Loucy (cell line): Measurements from ENCODE around the gene ELMOD2.

Source experiments
- H2AFZ ChIP-seq: fragments of 200-600 bp; sonication (generic); 2 replicates; pipeline ENCODE4 v1.6.0; 2016; ENCODE audit warnings: antibody characterized with exemption, mild to moderate bottlenecking, low read length, moderate library complexity
- H3F3A ChIP-seq: fragments of 200-600 bp; 2 replicates; pipeline ENCODE4 v1.6.0; 2016; ENCODE audit warnings: antibody characterized with exemption, low read depth, mild to moderate bottlenecking
- H3K27me3 ChIP-seq: fragments of 200-600 bp; sonication (generic); 2 replicates; pipeline ENCODE4 v1.6.1; 2014; ENCODE audit warnings: low read length, mild to moderate bottlenecking; ENCODE audit not compliant: insufficient read depth, poor library complexity, severe bottlenecking
- H3K36me3 ChIP-seq: fragments of 200-600 bp; sonication (generic); 2 replicates; pipeline ENCODE4 v1.6.1; 2016; ENCODE audit warnings: low read length; ENCODE audit not compliant: insufficient read depth
- H3K4me1 ChIP-seq: fragments of 200-600 bp; sonication (generic); 2 replicates; pipeline ENCODE4 v1.5.1; 2014; ENCODE audit warnings: low read length, mild to moderate bottlenecking; ENCODE audit not compliant: insufficient read depth, poor library complexity, severe bottlenecking
- H3K4me2 ChIP-seq: fragments of 200-600 bp; sonication (generic); 2 replicates; pipeline ENCODE4 v1.6.0; 2014; ENCODE audit warnings: antibody characterized with exemption, low read length, low read depth, mild to moderate bottlenecking; ENCODE audit not compliant: poor library complexity, severe bottlenecking
- H3K4me3 ChIP-seq: fragments of 200-600 bp; sonication (generic); 2 replicates; pipeline ENCODE4 v1.5.1; 2014; ENCODE audit warnings: low read length, mild to moderate bottlenecking, mixed read lengths; ENCODE audit not compliant: poor library complexity, severe bottlenecking
- H3K79me2 ChIP-seq: fragments of 200-600 bp; sonication (generic); 2 replicates; pipeline ENCODE4 v1.6.1; 2014; ENCODE audit warnings: low read length; ENCODE audit not compliant: insufficient read depth
- H3K9ac ChIP-seq: fragments of 200-600 bp; sonication (generic); 2 replicates; pipeline ENCODE4 v1.6.0; 2014; ENCODE audit warnings: mild to moderate bottlenecking, low read depth, low read length, moderate library complexity; ENCODE audit not compliant: poor library complexity, severe bottlenecking
- H3K9me2 ChIP-seq: fragments of 200-600 bp; sonication (generic); replicated peaks from 2 replicates; pipeline ENCODE4 v1.6.1; 2016; ENCODE audit warnings: low read depth, low read length, mixed read lengths
- H3K9me3 ChIP-seq: fragments of 200-600 bp; sonication (generic); 2 replicates; pipeline ENCODE4 v1.6.1; 2014; ENCODE audit warnings: mild to moderate bottlenecking, antibody characterized with exemption, low read length, low read depth; ENCODE audit not compliant: insufficient read depth
- H4K20me1 ChIP-seq: fragments of 200-600 bp; sonication (generic); 2 replicates; pipeline ENCODE4 v1.6.0; 2014; ENCODE audit warnings: antibody characterized with exemption, low read length, mild to moderate bottlenecking; ENCODE audit not compliant: insufficient read depth, poor library complexity, severe bottlenecking
- EZH2phosphoT487 ChIP-seq: fragments of 200-600 bp; IDR thresholded peaks from 2 replicates; pipeline ENCODE4 v1.6.1; 2018; ENCODE audit warnings: antibody characterized with exemption, mild to moderate bottlenecking, moderate library complexity, borderline replicate concordance
- TF ChIP-seq, protein P1 (sequence below): fragments of 200-600 bp; sonication (generic); conservative IDR thresholded peaks from 2 replicates; pipeline ENCODE4 v1.5.1; 2014; ENCODE audit warnings: mild to moderate bottlenecking, antibody characterized with exemption, low read length

The ELMOD2 gene

DNA sequence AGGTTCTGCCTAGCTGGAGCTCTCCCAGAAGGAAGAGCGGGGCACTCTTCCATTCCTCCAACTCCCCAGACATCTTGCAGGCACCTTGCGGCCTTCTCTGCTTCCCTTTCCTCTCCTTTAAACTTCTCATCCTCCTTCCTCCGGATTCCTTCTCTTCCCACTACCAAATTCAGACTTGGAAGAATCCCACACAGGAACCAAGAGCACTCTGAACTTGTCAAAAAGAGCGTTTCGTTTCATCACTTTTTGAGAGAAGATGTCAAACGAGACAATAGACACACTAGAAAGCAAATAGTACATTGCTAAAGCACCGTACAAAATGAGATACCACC, 45.3 kb downstream of the ELMOD2 start:
- H4K20me1 ChIP-seq = no peaks in the 10 kb centered on the region
- TF ChIP-seq EZH2phosphoT487 = no peak
- TF ChIP-seq, protein P1, sequence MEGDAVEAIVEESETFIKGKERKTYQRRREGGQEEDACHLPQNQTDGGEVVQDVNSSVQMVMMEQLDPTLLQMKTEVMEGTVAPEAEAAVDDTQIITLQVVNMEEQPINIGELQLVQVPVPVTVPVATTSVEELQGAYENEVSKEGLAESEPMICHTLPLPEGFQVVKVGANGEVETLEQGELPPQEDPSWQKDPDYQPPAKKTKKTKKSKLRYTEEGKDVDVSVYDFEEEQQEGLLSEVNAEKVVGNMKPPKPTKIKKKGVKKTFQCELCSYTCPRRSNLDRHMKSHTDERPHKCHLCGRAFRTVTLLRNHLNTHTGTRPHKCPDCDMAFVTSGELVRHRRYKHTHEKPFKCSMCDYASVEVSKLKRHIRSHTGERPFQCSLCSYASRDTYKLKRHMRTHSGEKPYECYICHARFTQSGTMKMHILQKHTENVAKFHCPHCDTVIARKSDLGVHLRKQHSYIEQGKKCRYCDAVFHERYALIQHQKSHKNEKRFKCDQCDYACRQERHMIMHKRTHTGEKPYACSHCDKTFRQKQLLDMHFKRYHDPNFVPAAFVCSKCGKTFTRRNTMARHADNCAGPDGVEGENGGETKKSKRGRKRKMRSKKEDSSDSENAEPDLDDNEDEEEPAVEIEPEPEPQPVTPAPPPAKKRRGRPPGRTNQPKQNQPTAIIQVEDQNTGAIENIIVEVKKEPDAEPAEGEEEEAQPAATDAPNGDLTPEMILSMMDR = no peak
- H3K4me1 ChIP-seq = peaks cover 5% of the 10 kb centered on the region
- no peak overlapping the region for H2AFZ ChIP-seq
- no peak overlapping the region for H3K9ac ChIP-seq
- no peaks in the 10 kb centered on the region for H3K79me2 ChIP-seq
- no peaks in the 10 kb centered on the region for H3F3A ChIP-seq
- no peaks in the 10 kb centered on the region for H3K9me2 ChIP-seq
- H3K4me2 ChIP-seq = no peak overlapping the region
- no peaks in the 10 kb centered on the region for H3K9me3 ChIP-seq
- no peak overlapping the region for H3K4me3 ChIP-seq
- no peaks in the 10 kb centered on the region for H3K27me3 ChIP-seq
- H3K36me3 ChIP-seq = no peaks in the 10 kb centered on the region

DNA sequence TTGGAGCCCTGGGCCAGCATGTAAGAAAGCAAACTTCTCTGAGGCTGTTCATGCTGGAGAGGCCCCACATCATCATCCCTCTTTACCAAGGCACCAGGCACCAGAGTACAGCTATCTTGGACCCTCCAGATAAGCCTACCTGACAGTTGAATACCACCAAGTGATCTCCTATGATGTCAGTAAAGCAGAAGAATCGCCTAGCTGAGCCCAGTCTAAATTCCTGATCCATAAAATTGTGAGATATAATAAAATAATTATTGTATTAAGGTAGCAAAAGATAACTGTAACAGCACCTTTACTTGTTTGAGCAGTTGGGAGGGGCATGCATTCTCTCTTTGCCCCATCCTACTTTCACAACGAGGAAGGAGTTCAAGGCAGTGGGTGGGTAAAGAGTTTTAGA, 47.7 kb downstream of the ELMOD2 start:
- no peaks in the 10 kb centered on the region for H3F3A ChIP-seq
- no peaks in the 10 kb centered on the region for H3K36me3 ChIP-seq
- H3K9me2 ChIP-seq = no peaks in the 10 kb centered on the region
- H3K27me3 ChIP-seq = no peaks in the 10 kb centered on the region
- H3K79me2 ChIP-seq = no peaks in the 10 kb centered on the region
- H3K9me3 ChIP-seq = no peaks in the 10 kb centered on the region
- H3K4me2 ChIP-seq = no peak overlapping the region
- no peak overlapping the region for H3K9ac ChIP-seq
- no peak overlapping the region for H3K4me3 ChIP-seq
- no peak for TF ChIP-seq EZH2phosphoT487
- TF ChIP-seq, protein P1 = no peak
- H3K4me1 ChIP-seq = peaks cover 5% of the 10 kb centered on the region
- no peaks in the 10 kb centered on the region for H4K20me1 ChIP-seq
- no peak overlapping the region for H2AFZ ChIP-seq

DNA sequence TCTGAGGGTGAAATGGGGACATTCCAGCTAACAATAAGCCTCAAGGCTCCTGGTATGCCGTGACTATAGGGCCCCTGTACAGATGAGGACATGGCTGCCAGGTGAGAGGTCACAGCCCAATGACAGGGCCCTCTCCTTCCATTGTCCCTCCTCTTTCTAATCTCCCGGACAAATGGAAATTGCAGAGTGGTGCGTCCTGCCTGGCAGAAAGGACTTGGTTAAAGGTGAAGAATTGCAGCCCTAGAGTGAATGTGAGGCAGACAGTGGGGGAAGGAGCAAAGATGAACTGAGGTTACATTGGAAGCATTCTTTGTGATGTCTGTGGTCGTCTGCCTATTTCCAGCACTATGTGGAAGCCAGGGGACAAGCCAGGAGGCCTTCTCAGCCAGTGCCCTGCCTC, 51.5 kb downstream of the ELMOD2 start:
- H2AFZ ChIP-seq = no peak overlapping the region
- no peaks in the 10 kb centered on the region for H3K79me2 ChIP-seq
- H3K27me3 ChIP-seq = no peaks in the 10 kb centered on the region
- H3K9ac ChIP-seq = no peak overlapping the region
- H3K36me3 ChIP-seq = no peaks in the 10 kb centered on the region
- H3K4me3 ChIP-seq = no peak overlapping the region
- no peak overlapping the region for H3K4me2 ChIP-seq
- H3F3A ChIP-seq = no peaks in the 10 kb centered on the region
- H3K9me3 ChIP-seq = no peaks in the 10 kb centered on the region
- H4K20me1 ChIP-seq = no peaks in the 10 kb centered on the region
- H3K4me1 ChIP-seq = no peaks in the 10 kb centered on the region
- H3K9me2 ChIP-seq = no peaks in the 10 kb centered on the region
- TF ChIP-seq, protein P1 = no peak
- TF ChIP-seq EZH2phosphoT487 = no peak
